GM21576 (cell line): Measurements from ENCODE around the gene MAG.
A peak's percentile ranks its signal among the peaks of the same experiment; 100 is the strongest.

Experiments used
- ATAC-seq: cut with Tn5 transposase; IDR thresholded peaks from one replicate; pipeline ENCODE4 v1.9.1; 2021; ENCODE audit warnings: mild to moderate bottlenecking, moderate library complexity; ENCODE audit not compliant: unreplicated experiment

MAG gene

GRCh38 chr19:35265126-35265899 is 26.6 kb upstream of the MAG start:
- no peak for ATAC-seq

- no peak for ATAC-seq
Observed at GRCh38 chr19:35265900-35266519, 26.0 kb upstream of the MAG start.

GRCh38 chr19:35266520-35267352 is 25.2 kb upstream of the MAG start:
- ATAC-seq = no peak

DNA sequence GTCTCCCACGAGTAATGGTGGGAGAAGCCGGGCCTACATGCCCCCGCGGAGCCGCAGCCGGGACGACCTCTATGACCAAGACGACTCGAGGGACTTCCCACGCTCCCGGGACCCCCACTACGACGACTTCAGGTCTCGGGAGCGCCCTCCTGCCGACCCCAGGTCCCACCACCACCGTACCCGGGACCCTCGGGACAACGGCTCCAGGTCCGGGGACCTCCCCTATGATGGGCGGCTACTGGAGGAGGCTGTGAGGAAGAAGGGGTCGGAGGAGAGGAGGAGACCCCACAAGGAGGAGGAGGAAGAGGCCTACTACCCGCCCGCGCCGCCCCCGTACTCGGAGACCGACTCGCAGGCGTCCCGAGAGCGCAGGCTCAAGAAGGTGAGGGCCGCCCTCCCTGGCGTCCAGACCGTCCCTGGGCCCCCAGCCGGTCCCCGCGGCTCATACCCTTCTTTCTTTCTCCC is 24.6 kb upstream of the MAG start:
- no peak for ATAC-seq

DNA sequence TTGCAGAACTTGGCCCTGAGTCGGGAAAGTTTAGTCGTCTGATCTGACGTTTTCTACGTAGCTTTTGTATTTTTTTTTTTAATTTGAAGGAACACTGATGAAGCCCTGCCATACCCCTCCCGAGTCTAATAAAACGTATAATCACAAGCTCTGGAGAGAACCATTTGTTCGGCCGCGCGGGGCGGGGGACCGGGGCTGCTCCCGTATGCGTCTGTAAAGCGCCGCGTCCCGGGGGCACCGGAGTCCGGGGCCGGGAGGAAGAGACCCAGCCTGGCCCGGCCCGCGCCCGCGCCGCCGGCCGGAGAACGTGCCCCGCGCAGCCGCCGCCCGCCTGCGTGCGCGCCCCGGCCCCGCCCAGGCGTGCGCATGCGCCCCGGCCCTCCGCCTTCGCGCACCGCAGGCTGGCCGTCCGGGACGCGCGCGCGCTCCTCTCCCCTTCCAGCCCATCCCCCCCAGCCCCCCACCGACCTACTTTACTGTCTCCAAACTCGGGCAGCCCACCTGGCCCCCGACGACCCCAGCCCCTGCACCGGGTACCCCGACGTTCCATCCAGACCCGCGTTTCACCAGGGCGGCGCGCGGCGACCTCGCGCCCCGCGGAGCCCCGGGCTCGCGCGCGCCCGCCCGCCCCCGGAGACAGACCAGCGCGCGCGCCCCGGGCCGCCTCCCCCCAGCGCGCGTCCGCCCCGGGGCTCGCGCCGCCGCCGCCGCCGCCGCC is 24.0 kb upstream of the MAG start:
- ATAC-seq = peak; percentile 44

DNA sequence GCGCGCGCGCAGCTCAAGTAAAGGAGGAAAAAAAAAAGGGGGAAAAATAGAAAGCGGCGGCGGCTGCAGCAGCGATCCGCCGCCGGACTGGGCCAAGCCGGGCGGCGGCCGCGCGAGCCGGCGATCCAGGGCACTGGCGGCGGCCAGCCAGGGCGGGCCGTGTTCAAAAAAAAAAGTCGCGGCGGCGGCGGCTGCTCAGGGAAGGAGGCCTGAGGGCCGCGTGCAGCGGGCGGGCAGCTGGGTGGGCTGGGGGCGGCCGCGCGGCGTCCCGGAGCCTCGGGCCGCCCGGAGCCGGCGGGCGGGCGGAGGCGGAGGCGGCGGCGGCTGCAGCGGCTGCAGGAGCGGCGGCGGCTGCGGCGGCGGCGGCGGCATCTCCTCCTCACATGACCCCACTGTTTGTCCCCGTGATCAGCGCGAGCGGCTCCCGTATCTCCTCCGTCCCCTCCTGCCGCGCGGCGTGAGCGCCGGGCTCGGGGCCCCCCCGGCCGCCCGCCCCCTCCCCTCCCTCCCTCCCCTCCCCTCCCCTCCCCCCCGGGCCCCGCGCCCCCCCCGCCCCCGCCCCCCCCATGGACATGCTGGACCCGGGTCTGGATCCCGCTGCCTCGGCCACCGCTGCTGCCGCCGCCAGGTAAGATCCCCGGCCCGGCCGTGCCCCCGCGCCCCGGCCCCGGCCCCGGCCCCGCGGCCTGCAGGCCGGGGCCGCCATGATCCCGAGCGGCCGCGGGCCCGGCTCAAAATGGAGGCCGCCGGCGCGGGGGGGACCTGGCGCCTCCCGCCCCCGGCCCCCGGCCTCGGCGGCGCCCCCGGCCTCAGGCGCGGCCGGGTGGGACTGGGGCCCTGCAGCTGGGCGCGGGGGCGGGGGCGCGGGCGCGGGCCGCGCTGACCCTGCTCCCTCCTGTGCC is 23.2 kb upstream of the MAG start, which contains the start of gene USF2:
USF2 (plus strand) TSS at position 427 of the 902 bp plus-strand sequence; CDS start at position 567, 140 bp downstream.
- peak; percentile 9 for ATAC-seq

GRCh38 chr19:35269438-35270117 is 22.4 kb upstream of the MAG start:
- peak; percentile 44 for ATAC-seq

DNA sequence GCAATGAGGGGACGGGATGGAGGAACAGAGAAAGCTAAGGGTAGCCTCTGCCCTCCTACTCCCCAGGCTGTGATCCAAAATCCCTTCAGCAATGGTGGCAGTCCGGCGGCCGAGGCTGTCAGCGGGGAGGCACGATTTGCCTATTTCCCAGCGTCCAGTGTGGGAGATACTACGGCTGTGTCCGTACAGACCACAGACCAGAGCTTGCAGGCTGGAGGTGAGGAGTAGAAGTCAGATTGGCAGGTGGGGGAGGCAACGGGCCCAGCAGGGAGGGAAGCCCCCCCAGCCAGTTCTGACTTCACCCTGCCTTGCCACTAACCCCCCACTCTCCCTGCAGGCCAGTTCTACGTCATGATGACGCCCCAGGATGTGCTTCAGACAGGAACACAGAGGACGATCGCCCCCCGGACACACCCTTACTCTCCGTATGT is 21.6 kb upstream of the MAG start:
- ATAC-seq = no peak

- no peak for ATAC-seq
Observed at GRCh38 chr19:35271546-35271945, 20.4 kb upstream of the MAG start.

DNA sequence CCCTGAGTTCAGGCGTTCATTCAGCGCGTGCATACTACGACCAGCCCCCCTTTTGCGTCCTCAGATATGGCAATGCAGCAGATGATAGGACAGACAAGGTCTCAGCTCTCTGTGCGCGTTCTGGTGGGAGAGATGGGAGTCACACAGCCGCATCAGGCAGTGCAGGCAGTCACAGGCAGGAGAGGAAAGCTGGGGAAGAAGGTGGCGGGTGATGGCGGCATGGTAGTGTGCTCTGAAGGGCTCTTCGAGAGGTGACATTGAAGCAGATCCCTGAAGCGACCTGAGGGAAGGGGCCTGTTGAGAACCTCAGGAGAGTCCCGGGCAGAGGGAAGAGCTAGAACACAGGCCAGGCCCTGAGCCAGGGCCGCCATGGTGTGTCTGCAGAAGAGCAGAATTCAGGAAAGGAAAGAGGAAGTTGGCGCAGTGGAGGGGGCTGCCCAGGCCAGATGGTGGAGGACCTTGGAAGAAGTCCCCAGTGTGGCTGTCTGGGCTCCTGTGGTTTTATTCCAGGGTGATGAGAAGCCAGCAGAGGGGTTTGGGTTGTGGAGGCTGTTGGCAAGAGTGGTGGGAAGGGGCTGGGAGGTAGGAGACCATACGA is 19.7 kb upstream of the MAG start:
- ATAC-seq = no peak

DNA sequence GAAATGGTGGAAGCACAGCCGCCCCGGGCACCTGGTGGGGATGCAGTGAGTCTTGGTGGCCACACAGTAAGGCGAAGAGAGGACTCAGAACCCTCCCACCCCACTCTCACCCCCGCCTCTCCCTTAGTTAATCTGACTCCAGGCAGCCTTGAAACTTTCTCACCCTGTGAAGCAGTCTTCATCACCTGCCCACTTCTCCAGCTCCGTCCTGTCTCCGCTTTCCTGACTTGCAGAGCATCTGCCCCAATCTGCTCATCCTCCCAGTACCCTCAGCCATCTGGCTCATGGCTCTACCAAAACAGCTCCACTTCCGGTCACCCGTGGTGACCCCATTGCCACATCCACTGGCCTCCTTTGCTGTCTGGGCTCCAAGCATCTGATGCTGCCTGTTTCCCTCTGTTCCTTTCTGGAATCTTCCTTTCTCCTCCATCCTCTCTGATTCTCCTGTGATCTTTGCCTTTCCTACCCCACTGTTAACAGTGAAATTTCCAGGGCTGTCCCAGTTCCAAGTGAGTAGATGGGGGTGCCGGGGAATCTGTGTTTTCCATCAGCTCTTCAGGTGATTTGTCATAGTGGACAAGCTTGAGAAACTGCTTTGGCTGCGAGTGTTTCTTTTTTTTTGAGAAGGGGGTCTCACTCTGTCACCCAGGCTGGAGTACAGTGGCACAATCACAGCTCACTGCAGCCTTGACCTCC is 18.9 kb upstream of the MAG start:
- no peak for ATAC-seq

- ATAC-seq = no peak
Observed at GRCh38 chr19:35273686-35274259, 18.2 kb upstream of the MAG start.

DNA sequence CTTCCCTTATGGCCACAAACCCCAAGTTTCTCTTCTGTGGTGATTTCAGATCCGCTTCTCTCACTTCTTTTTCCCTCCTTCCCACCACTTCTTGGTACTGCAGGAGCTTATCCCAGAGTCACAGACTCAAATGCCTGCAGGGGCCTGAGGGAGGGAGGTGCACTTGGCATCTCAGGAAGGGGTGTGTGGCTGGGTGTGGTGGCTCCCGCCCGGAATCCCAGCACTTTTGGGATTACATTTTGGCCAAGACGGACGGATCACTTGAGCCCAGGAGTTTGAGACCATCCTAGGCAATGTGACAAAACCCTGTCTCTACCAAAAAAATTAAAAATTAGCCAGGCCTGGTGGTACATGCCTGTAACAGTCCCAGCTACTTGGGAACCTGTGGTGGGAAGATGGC is 17.6 kb upstream of the MAG start:
- no peak for ATAC-seq

DNA sequence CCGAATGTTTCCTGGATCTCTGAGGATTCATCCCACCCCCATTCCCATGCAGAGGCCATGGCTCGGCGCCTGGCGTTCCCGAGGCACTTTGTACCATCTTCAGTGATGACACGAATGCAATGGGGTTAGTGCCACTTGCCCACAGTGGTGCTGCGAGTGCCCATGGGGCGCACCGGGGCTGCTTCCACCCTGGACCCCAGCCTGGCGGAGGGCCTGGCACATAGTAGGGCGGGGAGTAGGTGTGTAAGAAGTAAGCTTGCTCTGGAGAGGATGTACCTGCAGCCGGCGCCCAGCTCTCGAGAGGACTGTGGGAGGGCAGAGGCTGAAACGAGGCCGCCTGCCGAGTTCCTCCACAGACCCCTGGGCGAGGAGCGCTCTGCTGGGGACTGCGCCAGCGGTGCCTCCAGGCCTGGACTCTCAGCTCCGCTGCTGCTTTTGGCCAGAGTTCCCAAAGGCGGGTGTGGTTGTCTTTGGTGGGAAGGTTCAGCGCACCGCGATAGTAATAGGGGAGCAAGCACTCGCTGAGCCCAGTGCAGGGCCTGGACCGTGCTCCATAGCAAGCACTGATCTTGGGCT is 15.2 kb upstream of the MAG start:
- no peak for ATAC-seq

- no peak for ATAC-seq
Observed at GRCh38 chr19:35278578-35279284, 13.2 kb upstream of the MAG start.

DNA sequence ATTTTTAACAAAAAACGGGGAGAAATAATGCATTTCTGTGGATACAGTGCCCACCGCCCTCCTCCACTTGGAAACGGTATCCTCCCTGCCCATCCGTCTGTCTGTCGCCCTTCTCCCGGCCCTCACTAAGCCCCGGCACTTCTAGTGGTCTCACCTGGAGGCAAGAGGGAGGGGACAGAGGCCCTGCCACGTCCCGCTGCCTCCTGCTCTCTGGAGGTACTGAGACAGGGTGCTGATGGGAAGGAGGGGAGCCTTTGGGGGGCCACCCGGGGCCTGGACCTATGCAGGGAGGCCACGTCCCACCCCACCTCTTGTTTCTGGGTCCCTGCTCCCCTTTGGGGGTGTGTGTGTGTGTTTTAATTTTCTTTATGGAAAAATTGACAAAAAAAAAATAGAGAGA is 12.6 kb upstream of the MAG start:
- no peak for ATAC-seq
